Glutamatergic neuron (in vitro differentiated cells): ENCODE results near the gene SPTAN1. TPM values are rescaled to one million over a fixed set of nuclear protein-coding genes. Genes with fewer than 3 reads are reported as not detected.

Experiments
- DNase-seq: peaks from one replicate; pipeline ENCODE4 v3.0.0; 2022
- H3K27ac Mint-ChIP-seq: one replicate; pipeline ENCODE4 v1.8.0; 2020; ENCODE audit warnings: mild to moderate bottlenecking, mixed read lengths, inconsistent platforms; ENCODE audit not compliant: unreplicated experiment
- H3K27me3 Mint-ChIP-seq: one replicate; pipeline ENCODE4 v1.8.0; 2020; ENCODE audit warnings: mild to moderate bottlenecking, moderate library complexity, mixed read lengths, inconsistent platforms; ENCODE audit not compliant: unreplicated experiment
- H3K36me3 Mint-ChIP-seq: one replicate; pipeline ENCODE4 v1.8.0; 2020; ENCODE audit warnings: mild to moderate bottlenecking, mixed read lengths, inconsistent platforms; ENCODE audit not compliant: unreplicated experiment
- H3K4me1 Mint-ChIP-seq: one replicate; pipeline ENCODE4 v1.8.0; 2020; ENCODE audit warnings: mild to moderate bottlenecking, low read depth, mixed read lengths, inconsistent platforms; ENCODE audit not compliant: unreplicated experiment
- H3K4me3 Mint-ChIP-seq: one replicate; pipeline ENCODE4 v1.8.0; 2020; ENCODE audit warnings: mild to moderate bottlenecking, mixed read lengths, inconsistent platforms; ENCODE audit not compliant: unreplicated experiment
- H3K9me3 Mint-ChIP-seq: one replicate; pipeline ENCODE4 v1.8.0; 2020; ENCODE audit warnings: mild to moderate bottlenecking, moderate library complexity, mixed read lengths, inconsistent platforms; ENCODE audit not compliant: unreplicated experiment
- total RNA-seq: library from RNA; stranded (reverse); fragmentation: NEBNext Ultra II Directional; extraction: Animal tissue kit (Norgen Biotek cat#: 25700); gene quantifications from one replicate; pipeline ENCODE4 v1.2.1, GENCODE V29; 2021; ENCODE audit not compliant: unreplicated experiment
- TF ChIP-seq, protein P1 (sequence below): fragments of 200-600 bp; sonication (generic); IDR thresholded peaks from one replicate; pipeline ENCODE4 v1.5.0; 2021; ENCODE audit not compliant: partially characterized antibody, unreplicated experiment

Gene SPTAN1
- total RNA-seq, 1 donor from 2014 or later: 750 TPM

DNA sequence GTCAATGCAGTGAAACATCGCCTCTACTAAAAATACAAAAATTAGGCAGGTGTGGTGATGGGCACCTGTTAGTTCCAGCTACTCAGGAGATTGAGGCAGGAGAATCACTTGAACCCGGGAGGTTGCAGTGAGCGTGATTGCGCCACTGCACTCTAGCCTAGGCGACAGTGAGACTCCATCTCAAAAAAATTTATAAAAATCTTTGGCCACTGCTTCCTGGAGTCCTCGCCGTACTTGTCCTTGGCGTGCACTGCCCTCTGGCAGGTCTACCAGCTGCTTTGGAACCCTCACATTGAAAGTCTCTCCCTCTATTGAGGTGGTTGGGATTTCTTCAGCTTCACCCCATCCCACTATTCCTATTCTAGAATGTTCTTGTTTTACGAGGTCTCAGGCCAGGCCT, 79.2 kb downstream of the SPTAN1 start:
- Mint-ChIP-seq H3K9me3 (peaks cover 6% of the 10 kb centered on the region), H3K27me3 (peaks cover 2% of the 10 kb centered on the region), H3K36me3 (no peaks in the 10 kb centered on the region), H3K4me1 (no peaks in the 10 kb centered on the region), H3K27ac (no peak overlapping the region), H3K4me3 (no peak overlapping the region)
- TF ChIP-seq, protein P1, sequence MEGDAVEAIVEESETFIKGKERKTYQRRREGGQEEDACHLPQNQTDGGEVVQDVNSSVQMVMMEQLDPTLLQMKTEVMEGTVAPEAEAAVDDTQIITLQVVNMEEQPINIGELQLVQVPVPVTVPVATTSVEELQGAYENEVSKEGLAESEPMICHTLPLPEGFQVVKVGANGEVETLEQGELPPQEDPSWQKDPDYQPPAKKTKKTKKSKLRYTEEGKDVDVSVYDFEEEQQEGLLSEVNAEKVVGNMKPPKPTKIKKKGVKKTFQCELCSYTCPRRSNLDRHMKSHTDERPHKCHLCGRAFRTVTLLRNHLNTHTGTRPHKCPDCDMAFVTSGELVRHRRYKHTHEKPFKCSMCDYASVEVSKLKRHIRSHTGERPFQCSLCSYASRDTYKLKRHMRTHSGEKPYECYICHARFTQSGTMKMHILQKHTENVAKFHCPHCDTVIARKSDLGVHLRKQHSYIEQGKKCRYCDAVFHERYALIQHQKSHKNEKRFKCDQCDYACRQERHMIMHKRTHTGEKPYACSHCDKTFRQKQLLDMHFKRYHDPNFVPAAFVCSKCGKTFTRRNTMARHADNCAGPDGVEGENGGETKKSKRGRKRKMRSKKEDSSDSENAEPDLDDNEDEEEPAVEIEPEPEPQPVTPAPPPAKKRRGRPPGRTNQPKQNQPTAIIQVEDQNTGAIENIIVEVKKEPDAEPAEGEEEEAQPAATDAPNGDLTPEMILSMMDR: no peak
- DNase-seq: no peak

DNA sequence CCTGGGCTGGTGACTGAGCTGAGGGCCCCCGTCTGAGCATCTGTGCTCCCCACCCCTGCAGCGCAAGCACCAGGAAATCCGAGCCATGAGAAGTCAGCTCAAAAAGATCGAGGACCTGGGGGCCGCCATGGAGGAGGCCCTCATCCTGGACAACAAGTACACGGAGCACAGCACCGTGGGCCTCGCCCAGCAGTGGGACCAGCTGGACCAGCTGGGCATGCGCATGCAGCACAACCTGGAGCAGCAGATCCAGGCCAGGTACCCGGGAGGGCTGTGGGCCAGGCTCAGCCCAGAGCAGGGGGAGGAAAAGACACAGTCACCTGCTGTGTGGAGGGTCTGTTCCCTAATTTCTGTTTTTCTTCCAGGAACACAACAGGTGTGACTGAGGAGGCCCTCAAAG, 79.7 kb downstream of the SPTAN1 start:
- H3K27me3 Mint-ChIP-seq: peaks cover 2% of the 10 kb centered on the region
- no peaks in the 10 kb centered on the region for H3K36me3 Mint-ChIP-seq
- TF ChIP-seq, protein P1: no peak
- DNase-seq: no peak
- H3K4me1 Mint-ChIP-seq: no peaks in the 10 kb centered on the region
- no peak overlapping the region for H3K4me3 Mint-ChIP-seq
- H3K27ac Mint-ChIP-seq: no peak overlapping the region
- peaks cover 6% of the 10 kb centered on the region for H3K9me3 Mint-ChIP-seq

DNA sequence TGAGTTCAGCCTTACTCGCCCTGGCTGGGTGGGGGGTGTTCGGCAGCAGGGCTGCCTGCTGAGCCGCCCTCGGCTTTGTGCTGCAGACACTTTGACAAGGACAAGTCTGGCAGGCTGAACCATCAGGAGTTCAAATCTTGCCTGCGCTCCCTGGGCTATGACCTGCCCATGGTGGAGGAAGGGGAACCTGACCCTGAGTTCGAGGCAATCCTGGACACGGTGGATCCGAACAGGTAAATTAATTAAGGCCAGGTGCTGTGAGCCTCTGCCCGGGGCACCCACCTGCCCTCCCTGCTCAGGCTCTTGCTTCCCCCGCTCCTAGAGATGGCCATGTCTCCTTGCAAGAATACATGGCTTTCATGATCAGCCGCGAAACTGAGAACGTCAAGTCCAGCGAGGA, 80.1 kb downstream of the SPTAN1 start:
- Mint-ChIP-seq H3K27me3 (peaks cover 2% of the 10 kb centered on the region), H3K27ac (no peak overlapping the region), H3K4me3 (no peak overlapping the region), H3K36me3 (no peaks in the 10 kb centered on the region), H3K4me1 (no peaks in the 10 kb centered on the region), H3K9me3 (peaks cover 6% of the 10 kb centered on the region)
- no peak for DNase-seq
- TF ChIP-seq, protein P1: no peak

DNA sequence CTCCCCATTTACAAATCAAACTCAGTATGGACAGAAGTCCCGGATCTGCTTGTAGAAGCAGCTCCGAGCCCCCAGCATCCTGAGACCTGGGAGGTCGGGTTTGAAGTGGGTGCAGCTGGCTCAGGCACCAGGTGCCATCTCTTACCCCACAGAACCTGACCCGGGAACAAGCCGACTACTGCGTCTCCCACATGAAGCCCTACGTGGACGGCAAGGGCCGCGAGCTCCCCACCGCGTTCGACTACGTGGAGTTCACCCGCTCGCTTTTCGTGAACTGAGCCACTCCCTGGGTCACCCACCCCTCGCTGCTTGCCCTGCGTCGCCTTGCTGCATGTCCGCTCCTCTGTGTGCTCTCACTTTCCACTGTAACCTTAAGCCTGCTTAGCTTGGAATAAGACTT, 80.7 kb downstream of the SPTAN1 start:
- no peak for DNase-seq
- peaks cover 2% of the 10 kb centered on the region for H3K27me3 Mint-ChIP-seq
- TF ChIP-seq, protein P1: no peak
- no peak overlapping the region for H3K4me3 Mint-ChIP-seq
- no peaks in the 10 kb centered on the region for H3K36me3 Mint-ChIP-seq
- H3K27ac Mint-ChIP-seq: no peak overlapping the region
- H3K9me3 Mint-ChIP-seq: peaks cover 4% of the 10 kb centered on the region
- H3K4me1 Mint-ChIP-seq: no peaks in the 10 kb centered on the region

DNA sequence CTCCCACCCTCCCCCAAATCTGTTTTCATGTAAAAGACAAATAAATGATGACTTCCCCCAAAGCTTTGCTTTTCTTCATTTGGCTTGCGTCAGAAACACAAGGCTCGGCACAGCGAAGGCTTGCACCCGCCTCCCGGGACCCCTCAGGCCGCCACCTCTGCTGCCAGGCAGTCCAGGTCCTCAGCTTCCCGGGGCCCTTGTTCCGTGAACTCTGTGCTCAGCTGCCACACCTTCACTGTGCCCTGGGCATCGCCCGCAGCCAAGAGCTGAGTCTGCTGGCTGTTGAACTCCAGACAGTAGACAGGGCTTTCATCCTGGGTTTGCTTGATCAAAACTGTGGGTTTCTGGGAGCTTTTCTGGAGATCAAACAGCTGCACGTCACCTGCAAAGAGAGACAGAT, 81.2 kb downstream of the SPTAN1 start:
- Mint-ChIP-seq H3K36me3 (no peaks in the 10 kb centered on the region), H3K27ac (no peak overlapping the region), H3K4me1 (no peaks in the 10 kb centered on the region), H3K4me3 (no peak overlapping the region), H3K27me3 (peaks cover 2% of the 10 kb centered on the region), H3K9me3 (peaks cover 4% of the 10 kb centered on the region)
- TF ChIP-seq, protein P1: no peak
- DNase-seq: no peak
